ENCODE results near the gene REXO1.
A peak's percentile ranks its signal among the peaks of the same experiment; 100 is the strongest.
"Not testable (repeated sequence)": the region's sequence is repeated elsewhere in the genome, so short reads cannot be mapped to it uniquely, and the experiment has no call there.

The REXO1 gene

DNA sequence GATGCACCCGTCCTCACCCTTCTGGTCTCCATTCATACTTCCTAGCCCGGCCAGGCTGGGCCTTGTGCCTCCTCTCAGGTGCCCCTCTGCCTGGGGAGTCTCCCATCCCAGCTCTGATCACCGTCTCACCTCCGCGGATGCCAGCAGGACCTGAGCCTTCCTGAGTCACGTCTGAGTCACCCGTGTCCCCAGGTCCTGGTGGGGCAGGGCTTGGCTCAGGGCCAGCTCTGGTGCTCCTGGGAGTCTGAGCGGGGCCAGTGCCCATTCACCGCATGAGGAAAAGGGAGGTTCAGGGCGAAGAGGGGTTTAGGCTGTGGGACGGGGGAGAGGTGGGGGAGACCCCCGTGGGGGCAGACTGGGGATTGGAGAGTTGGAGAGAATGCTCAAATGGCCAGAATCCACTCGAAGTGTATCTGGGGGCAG lies 36.8 kb downstream of the REXO1 start:
- DNase-seq: peak; percentile 64

DNA sequence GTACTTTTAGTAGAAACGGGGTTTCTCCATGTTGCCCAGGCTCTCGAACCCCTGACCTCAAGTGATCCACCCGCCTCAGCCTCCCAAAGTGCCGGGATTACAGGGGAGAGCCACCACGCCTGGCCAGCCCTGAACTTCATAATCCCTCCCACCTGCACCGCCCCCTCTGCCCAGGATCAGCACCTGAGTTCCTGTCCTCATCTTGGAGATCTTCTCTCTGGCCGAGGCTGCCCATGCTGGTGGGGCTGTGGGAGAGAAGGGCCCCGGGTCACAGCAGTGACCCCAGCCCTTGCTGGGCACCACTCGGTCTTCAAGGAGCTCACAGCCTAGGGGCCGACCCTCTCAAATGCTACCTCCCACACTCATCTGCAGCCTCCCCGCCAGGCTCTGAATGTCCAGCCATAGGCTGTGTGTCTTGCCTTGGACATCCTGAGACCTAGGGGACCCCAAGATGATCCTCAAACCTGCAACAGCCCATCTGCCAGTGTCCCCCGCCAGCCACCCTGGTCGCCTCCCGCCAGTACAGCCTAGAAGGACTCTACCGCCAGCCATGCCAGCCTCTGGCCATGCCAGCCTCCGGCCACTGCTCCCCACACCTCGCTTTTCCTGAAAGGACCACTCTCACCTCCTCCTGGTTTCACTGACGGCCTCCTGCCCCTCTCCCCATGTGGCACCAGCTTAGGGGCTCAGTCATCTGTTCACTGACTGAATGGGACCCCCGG lies 37.7 kb downstream of the REXO1 start:
- no peak for DNase-seq

DNA sequence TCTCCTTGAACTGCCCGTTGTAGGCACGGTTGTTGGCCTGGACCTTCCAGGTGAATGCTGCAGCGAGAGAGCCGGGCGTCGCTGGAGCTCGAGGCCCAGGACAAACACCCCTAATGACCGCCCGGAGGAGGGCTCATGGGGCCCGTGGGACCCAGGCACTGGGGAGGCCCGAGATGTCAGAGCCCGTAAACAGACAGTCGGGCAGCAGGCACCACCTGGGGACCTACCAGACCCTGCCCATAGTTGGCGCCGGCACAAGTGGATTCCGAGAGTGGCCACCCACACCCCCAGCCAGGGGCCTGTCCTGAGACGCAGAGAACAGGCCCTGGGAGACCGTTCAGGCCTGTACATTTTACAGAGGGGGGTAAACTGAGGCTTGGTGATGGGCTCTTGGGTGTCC lies 38.6 kb downstream of the REXO1 start:
- DNase-seq: no peak

DNA sequence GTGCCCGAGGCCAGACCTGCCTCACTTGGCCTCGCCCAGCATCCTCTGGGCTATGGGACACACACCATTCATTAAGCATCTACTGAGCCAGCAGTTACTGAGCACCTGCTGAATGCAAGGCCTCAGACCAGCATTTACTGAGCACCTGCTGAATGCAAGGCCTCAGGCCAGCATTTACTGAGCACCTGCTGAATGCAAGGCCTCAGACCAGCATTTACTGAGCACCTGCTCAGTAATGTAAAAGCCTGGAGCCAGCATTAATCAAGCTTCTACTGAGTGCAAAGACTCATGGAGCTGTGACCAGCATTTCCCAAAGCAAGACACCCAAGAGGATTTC lies 39.9 kb downstream of the REXO1 start:
- no peak for DNase-seq

DNA sequence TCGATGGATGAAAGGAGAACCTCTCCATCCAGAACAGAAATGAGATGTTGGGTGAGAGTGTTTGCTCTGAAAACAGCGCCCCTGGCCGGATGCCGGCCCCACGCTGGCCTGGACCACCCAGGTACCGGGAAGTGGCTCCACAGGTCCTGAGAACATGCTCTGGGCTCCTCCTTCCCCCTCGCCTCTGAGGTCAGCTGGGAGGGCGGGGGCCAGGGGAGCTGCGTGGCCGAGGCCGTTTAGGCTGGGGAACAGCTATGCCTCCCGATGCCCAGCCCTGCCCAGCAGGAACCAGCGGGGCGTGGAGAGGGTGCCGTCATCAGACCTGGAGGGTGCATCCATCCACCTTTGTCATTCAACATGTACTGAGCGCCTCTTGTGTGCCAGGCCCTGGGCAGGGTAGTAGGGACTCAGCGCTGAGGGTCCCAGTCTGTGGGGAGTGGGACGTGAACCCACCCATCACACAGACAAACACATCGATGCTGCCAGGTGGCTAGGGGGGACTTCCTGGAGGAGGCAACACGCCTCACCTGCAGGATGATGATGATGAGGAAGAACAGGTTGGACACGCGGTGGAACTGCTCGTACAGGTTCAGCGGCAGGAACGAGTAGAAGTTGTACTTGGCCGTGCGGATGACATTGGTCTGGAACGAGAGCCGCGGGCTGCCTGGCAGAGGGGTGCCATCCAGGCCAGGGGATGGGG lies 40.4 kb downstream of the REXO1 start:
- DNase-seq: no peak

DNA sequence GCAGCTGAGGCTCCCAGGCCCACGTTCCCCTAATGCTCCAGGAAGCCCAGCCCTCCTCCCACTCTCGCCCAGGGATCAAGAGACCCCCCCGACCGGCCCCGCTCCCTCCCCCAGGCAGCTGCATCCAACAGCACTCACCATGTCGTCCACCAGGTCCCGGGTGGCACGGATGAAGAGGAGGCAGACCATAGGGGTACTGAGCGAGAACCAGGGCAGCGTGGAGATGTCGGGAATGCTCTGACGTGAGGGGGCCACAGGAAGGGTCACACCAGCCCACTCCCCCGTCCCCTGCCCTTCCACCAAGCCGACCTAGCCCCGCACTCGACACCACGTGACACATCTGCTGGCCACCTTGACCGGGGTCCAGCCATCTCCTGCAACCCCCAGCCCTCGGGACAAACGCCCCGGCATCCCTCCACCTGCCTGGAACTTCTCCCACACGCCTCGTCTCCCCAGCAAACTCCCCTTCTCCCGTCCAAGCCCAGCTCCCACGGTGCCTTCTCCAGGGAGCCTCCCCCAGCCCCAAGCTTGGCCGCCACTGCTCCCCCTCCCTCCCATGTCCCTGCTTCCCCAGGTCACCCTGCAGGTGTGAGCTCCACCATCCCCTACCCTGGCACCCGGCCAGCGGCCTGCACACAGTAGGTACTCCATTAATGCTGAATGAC lies 41.1 kb downstream of the REXO1 start:
- DNase-seq: no peak

DNA sequence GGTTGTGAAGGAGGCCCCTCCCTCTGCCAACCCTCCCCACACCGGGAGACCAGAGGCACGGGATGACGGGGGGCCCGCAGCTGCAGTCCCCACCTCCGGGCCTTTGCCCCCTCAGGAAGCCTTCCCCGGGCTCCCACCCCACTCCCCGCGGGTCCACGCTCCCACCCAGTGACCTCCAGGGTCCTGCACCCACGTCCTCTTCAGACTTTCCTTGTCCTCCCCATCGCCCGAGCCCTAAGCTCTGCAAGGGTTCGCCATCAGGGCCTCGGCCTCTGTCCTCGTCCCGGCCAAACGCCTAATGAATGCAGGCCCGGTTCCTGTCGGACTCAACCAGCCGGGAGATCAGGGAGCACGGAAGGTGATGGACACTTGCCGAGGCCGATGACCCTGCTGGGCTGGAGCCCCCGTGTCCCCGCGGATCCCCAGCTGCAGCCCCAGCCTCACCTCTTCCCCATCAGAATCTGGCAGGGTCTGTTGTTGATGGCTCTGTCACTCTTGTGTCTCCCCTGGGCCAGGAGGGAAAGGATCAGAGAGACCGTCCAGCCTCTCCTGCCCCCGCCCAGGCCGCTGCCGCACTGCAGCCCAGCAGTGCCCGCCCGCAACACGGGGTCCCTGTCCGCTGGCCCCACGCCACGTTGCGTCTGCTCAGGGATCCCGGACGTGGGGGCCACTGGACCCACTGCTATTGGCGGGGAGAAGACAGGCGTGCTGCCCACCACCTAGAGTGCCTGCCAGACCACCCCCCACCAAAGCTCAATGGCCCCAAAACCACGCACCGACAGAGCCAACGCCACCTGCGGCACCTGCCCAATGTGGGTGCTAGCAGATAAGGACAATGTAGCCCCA lies 41.9 kb downstream of the REXO1 start:
- no peak for DNase-seq

DNA sequence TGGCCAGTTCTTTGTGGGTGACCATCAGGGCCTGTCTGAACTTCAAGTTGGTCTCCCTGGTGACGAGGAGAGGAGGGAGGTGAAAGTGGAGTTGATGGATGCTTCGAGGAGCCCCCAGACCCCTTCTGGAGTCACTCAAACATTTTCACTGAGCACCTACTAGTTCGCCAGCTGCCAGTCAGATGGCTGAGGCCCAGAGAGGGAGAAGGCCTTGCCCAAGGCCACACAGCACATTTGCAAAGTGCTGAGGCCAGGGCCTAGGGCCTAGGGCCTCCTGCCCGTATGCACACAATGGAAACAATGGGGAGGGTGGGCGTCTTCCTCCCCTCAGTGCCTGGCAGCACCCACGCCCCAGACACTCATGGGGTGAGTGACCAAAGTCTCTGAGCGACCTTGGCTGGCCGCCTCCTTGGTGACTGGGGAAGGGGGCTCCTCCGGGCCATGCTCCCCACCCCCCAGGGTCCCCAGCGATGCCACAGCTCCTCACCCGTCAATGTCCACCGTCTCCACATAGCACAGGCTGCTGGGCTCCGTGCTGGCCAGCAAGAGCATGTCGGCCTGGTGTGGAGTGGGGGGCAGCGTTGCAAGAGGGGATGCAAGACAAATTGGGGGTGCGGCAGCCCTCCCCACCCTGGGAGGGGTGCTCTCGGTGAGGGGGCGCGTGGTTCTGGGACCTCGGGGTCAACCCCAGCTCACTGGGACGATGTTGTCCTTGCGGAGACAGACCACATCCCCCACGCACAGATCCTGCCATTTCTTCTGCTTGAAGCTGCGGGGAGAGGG lies 42.7 kb downstream of the REXO1 start:
- no peak for DNase-seq

DNA sequence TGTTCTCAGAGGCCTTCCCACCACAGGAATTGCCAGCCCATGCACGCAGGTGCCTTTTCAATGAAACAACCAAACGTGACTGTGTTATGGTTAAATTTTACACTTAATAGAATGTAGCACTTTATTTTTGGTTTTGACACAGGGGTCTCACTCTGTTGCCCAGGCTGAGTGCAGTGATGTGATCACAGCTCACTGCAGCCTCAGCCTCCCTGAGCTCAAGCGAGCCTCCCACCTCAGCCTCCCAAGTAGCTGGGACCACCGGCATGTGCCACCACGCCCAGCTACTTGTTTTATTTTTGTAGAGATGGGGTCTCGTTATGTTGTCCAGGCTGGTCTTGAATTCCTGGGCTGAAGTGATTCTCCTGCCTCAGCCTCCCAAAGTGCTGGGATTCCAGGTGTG lies 43.4 kb downstream of the REXO1 start:
- DNase-seq: no peak

DNA sequence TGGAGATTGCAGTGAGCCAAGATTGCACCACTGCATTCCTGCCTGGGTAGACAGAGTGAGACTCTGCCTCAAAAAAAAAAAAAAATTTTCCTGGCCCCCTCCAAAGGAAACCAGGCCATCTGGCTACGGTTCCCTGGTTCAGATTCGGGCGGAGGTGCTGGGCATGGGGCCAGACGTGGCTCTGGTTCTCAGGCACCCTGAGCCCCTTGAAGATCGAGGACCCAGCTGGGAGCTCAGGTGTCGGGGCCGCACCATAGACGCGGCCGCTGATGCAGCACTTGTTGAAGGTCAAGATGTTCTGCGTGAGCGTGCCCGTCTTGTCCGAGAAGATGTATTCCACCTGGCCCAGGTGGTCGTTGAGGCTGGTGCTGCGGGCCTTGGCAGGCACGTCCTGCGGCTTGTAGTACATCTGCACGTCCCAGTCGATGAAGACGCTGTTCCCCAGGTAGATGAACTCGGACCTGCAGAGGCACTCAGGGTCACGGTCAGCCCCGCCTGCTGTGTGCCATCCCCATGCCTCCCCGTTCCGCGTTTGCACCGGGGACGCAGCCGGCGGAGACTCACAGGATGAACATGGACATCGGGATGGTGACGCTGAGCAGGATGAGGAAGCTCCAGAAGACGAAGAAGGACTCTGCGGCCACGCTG lies 48.5 kb downstream of the REXO1 start:
- no peak for DNase-seq

DNA sequence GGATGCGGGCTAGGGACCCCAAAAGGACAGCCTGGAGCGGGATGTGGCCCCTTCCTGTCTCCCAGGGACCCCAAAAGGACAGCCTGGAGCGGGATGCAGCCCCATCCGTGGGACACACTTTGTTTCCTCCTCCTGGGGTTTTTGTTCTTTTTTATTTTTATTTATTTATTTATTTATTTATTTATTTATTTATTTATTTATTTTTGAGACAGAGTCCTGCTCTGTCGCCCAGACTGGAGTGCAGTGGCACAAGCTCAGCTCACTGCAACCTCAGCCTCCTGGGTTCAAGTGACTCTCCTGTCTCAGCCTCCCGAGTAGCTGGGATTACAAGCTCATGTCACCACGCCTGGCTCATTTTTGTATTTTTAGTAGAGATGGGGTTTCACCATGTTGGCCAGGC lies 51.0 kb downstream of the REXO1 start:
- not testable (repeated sequence) for DNase-seq

DNA sequence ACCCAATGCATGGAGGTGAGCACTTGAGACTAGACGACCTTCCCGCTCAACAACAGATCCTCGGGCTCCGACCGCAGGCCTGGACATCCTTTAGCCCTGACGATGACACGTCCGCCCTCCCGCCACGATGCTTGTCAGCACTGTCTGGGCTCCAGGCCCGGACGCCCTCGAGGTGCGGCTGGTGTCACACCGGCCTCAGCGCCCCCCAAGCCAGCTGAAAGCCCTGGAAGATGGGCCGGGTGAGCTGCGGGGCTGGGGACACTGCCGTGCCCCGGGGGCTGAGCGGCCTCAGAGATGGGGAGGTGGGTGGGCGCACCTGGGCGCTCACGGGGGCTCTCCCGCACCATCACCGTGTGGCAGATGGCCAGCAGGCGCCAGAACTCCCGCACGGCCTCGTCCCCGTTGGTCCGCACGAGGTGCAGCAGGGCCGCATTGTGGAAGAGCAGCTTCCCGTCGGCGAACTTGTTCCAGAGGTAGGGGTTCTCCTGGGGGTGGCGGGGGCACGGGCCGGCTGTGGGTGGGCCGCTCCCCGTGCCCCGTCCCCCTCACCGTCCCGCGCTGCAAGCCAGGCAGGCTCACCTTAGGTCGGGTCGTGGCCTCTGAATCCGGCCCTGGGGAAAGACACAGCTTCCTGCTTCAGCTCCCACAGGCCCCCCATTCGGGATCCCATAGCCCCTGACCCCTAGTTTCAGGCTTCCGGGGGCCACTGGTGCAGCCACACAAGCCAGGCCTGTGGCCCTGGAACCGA lies 51.7 kb downstream of the REXO1 start:
- no peak for DNase-seq

DNA sequence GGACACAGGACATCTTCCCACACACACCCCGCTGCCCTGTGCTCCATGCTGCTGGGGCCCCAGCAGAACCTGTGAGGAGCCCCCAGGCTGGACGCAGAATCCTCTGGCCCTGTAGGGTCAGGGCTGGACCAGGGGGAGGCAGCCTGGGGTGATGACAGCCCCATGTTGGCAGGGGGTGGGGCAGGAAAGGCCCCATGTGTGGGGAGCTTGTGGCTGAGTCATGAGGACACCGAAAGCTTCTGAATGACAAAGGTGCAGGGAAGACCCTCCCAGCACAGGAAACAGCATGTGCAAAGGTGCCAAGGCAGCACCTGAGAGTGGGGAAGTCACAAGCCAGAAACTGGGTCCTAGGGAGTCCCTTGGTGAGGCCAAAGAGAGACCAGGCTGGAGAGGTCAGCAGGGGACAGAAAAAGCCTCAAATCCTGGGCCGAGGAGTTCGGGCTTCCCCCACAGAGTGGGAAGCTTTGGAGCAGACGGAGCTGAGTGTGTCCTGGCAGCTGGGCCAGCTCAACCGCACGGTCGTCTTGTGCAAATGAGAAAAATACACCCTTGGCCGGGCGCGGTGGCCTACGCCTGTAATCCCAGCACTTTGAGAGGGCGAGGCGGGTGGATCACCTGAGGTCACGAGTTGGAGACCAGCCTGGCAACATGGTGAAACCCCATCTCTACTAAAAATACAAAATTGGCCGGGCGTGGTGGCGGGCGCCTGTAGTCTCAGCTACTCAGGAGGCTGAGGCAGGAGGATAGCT lies 53.7 kb downstream of the REXO1 start:
- no peak for DNase-seq

DNA sequence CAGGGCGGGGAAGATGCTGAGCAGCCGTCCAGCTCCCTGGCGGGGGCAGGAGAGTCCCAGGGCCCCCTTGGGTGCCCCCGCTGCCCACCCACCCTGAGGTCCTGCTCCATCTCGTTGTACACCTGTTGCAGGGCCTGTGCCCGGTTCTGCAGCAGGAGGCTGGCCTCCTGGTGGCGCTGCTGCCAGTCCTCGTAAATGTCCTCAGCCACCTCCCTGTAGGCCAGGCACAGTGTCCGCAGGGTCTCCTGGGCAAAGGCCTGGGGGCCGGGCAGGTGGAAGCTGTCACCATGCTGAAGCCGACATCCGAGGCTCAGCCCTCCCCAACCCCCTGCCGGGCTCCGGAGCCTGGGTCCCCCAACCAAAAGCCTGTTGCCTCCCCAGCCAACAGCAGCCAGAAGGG lies 56.4 kb downstream of the REXO1 start:
- no peak for DNase-seq

DNA sequence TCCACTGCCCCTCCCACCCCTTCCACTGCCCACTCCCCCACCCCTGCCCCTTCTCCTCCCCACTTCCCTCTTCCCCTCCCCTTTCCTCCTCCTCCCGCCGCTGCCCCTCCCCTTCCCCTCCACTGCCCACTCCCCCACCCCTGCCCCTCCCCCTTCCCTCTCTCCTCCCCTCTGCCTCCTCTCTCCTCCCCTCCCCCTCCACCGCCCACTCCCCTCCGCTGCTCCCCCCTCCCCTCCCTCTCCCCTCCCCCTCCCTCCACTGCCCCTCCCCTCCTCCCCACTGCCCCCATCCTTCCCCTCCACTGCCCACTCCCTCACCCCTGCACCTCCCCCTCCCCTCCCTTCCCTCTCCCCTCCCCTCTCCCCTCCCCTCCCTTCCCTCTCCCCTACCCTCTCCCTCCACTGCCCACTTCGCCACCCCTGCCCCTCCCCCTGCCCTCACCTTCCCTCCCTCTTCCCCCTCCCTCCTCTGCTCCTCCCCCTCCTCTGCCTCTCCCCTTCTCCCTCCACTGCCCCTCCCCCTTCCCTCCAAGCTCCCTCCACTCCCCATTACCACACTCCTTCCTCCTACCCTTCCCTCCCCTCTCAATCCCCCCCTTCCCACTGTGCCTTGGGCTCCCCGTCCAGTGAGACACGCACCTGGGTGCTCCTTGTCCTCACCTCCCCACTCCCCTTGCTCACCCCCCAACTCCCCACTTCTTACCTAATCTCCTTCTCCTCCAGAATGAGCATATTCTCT lies 58.1 kb downstream of the REXO1 start:
- DNase-seq: no peak

DNA sequence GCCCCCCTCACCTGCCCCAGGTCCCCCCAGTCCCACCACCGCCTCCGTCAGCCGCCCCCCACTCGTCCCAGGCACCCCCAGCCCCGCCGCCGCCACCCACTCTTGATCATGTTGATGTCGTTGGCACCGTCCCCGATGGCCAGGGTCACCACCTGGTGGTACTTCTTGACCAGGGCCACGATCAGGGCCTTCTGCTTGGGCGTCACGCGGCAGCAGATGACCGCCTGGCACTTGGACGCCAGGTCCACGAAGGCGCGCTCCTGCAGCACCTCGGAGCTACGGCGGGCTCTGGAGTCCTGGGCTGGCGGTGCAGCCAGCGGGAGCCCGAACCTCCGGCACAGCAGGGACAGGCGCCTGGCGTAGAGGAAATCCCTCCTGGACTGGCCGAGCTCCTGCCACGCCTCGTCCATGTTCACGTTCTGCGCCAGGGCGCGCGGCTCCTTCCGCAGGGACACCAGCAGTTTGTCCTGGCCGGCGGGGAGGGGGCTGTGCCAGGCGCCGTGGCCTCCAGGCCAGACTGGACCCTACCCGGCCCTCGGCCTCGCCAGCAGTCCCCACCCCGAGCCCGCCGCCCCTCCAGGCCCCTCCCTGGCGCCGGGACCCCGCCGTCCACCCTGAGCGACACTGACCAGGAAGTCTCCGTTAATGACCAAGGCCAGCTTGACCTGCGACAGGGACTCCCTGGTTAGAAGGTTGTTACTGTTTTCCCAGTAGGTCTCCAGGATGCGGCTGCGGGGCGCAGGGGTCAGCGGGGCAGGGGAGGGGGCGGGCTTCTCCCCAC lies 58.8 kb downstream of the REXO1 start:
- DNase-seq: no peak

DNA sequence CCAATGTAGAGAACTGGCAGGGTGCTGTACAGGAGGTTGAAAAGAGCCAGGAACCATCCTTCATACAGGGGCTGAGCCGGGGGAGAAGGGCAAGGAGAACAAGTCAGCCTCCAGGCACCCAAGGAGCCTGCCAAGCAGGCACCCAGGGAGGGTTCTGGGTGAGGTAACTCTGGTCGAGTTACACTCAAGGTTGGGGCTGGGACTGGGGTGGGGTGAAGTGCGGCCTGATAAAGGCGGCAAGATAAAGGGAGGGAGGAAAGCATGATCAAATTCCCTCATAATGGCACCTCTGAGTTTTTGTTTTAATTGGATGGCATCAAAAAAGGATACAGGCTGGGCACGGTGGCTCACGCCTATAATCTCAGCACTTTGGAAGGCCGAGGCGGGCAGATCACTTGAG lies 61.2 kb downstream of the REXO1 start:
- no peak for DNase-seq

DNA sequence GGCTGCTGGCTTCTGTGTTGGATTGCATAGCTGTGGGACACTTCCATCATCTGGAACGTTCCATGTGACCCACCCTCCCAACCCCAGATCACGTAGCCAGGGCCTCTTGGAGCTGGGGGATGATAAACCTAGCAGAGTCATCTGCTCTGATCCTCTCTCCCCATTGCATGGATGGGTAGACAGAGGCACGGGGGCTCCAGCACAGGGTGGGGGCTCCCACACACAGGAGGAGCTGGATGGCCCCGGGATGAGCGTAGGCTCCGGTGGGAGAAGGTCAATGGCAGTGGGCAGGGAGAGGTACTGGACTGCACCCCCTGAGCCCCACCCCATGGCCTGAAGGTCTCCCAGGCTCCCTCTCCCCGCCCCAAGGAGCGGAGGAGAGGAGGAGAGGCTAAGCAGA lies 61.6 kb downstream of the REXO1 start:
- DNase-seq: no peak

DNA sequence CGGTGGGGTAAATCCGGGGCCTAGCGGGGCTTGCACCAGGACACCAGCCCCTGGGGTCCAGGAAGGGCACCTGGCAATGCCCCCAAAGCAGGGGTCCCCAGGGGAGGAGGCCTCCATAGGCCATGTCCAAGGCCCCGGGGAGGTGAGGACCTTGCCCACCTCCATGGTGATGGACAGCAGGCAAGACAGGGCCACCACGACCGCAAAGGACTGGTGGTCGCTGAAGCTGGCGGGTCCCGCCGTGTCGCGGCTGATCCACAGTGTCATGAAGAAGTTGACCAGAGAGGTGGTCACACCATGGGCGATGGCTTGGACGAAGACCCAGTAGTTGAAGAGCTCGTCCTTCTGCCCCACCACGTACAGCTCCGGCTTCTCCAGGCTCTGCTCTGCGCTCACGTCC lies 63.0 kb downstream of the REXO1 start:
- DNase-seq: no peak
